ENCODE measurements around the gene ENHO. TPM values are rescaled to one million over a fixed set of nuclear protein-coding genes. Genes with fewer than 3 reads are reported as not detected.

The ENHO gene
- total and polyA plus RNA-seq, 2 donors (not counting 1 experiment from before 2014, with no cell fraction given): not detected

- no peaks in the 10 kb centered on the region for H3K79me2 ChIP-seq (ENCODE audit: control insufficient read depth, insufficient read depth, low read length)
- no peaks in the 10 kb centered on the region for H3K9me3 Mint-ChIP-seq (ENCODE audit: insufficient read depth)
- H3K27me3 ChIP-seq (replicated peaks in 1 of 4; ENCODE audit: control extremely low read depth in 1 of 4, control insufficient read depth in 3 of 4, insufficient read depth in 4 of 4, low read length in 3 of 4): peaks cover 0 to 20% (median 4%) of the 10 kb centered on the region in 4 experiments
- no peaks in the 10 kb centered on the region for H3K4me1 ChIP-seq (ENCODE audit: control insufficient read depth in 2 of 2, insufficient read depth in 2 of 2, low read length in 2 of 2)
- POLR2A ChIA-PET: no interaction called here
- WGBS (ENCODE audit: insufficient coverage): 83% methylated on average over 12 of the region's 13 CpGs
- H3K4me1 Mint-ChIP-seq: no peaks in the 10 kb centered on the region
- ATAC-seq (ENCODE audit: low read depth) (no peak), DNase-seq (no peak)
- H2AFZ ChIP-seq (ENCODE audit: insufficient read depth, low read depth, low read length, poor library complexity, severe bottlenecking): no peak overlapping the region
- H4K20me1 ChIP-seq (ENCODE audit: control insufficient read depth, insufficient read depth, low read length, poor library complexity, severe bottlenecking): no peaks in the 10 kb centered on the region
- H3K27me3 Mint-ChIP-seq: peaks cover 48% of the 10 kb centered on the region
- no peak overlapping the region for H3K27ac ChIP-seq (ENCODE audit: low read length in 2 of 2)
- H3K27ac Mint-ChIP-seq: no peak overlapping the region
- CTCF ChIA-PET: no interaction called here
- peaks cover 0 to 6% (median 0%) of the 10 kb centered on the region in 3 donors for H3K9me3 ChIP-seq (ENCODE audit: control extremely low read depth in 1 of 3, control insufficient read depth in 2 of 3, insufficient read depth in 1 of 3, low read length in 2 of 3)
- intact Hi-C loops (cut with micrococcal nuclease): no loop called here
- H3K4me3 ChIP-seq (ENCODE audit: control extremely low read depth in 1 of 5, extremely low read depth in 1 of 5, insufficient read depth in 1 of 5, low read depth in 2 of 5, low read length in 4 of 5): no peak overlapping the region
- TF ChIP-seq CTCF (IDR thresholded peaks at IDR 0.05) (no peak), EZH2 (IDR thresholded peaks at IDR 0.05; ENCODE audit: borderline replicate concordance, insufficient read depth, low read depth, low read length, poor library complexity, severe bottlenecking) (no peak)
- no peak overlapping the region for H3K4me3 Mint-ChIP-seq
- H3K9ac ChIP-seq (ENCODE audit: low read length): no peak overlapping the region
- H3K36me3 ChIP-seq (replicated peaks in 1 of 2; ENCODE audit: control extremely low read depth in 1 of 2, control insufficient read depth in 1 of 2, extremely low read depth in 1 of 2, insufficient read depth in 2 of 2, low read length in 1 of 2): no peaks in the 10 kb centered on the region
- no peak overlapping the region for H3K4me2 ChIP-seq (replicated peaks; ENCODE audit: low read depth, low read length, poor library complexity, severe bottlenecking)
These were observed 33.2 kb upstream of the ENHO start for GRCh38 chr9:34555936-34556525.

- intact Hi-C loops (cut with micrococcal nuclease): no loop called here
- Histone ChIP-seq H3K36me3 (replicated peaks in 1 of 2; ENCODE audit: control extremely low read depth in 1 of 2, control insufficient read depth in 1 of 2, extremely low read depth in 1 of 2, insufficient read depth in 2 of 2, low read length in 1 of 2) (no peaks in the 10 kb centered on the region), H2AFZ (ENCODE audit: insufficient read depth, low read depth, low read length, poor library complexity, severe bottlenecking) (no peak overlapping the region), H3K27me3 (replicated peaks in 1 of 4; ENCODE audit: control extremely low read depth in 1 of 4, control insufficient read depth in 3 of 4, insufficient read depth in 4 of 4, low read length in 3 of 4) (peaks cover 0 to 15% (median 4%) of the 10 kb centered on the region in 4 experiments), H3K4me2 (replicated peaks; ENCODE audit: low read depth, low read length, poor library complexity, severe bottlenecking) (no peak overlapping the region), H3K4me1 (ENCODE audit: control insufficient read depth in 2 of 2, insufficient read depth in 2 of 2, low read length in 2 of 2) (no peaks in the 10 kb centered on the region), H4K20me1 (ENCODE audit: control insufficient read depth, insufficient read depth, low read length, poor library complexity, severe bottlenecking) (no peaks in the 10 kb centered on the region), H3K9ac (ENCODE audit: low read length) (no peak overlapping the region), H3K27ac (ENCODE audit: low read length in 2 of 2) (no peak overlapping the region), H3K79me2 (ENCODE audit: control insufficient read depth, insufficient read depth, low read length) (no peaks in the 10 kb centered on the region), H3K4me3 (ENCODE audit: control extremely low read depth in 1 of 5, extremely low read depth in 1 of 5, insufficient read depth in 1 of 5, low read depth in 2 of 5, low read length in 4 of 5) (no peak overlapping the region), H3K9me3 (ENCODE audit: control extremely low read depth in 1 of 3, control insufficient read depth in 2 of 3, insufficient read depth in 1 of 3, low read length in 2 of 3) (peaks cover 0 to 6% (median 0%) of the 10 kb centered on the region in 3 donors)
- POLR2A ChIA-PET: no interaction called here
- TF ChIP-seq EZH2 (IDR thresholded peaks at IDR 0.05; ENCODE audit: borderline replicate concordance, insufficient read depth, low read depth, low read length, poor library complexity, severe bottlenecking) (no peak), CTCF (IDR thresholded peaks at IDR 0.05) (no peak)
- H3K4me3 Mint-ChIP-seq: no peak overlapping the region
- peaks cover 47% of the 10 kb centered on the region for H3K27me3 Mint-ChIP-seq
- DNase-seq: no peak
- CTCF ChIA-PET: no interaction called here
- H3K9me3 Mint-ChIP-seq (ENCODE audit: insufficient read depth): no peaks in the 10 kb centered on the region
- no peak overlapping the region for H3K27ac Mint-ChIP-seq
- no peaks in the 10 kb centered on the region for H3K4me1 Mint-ChIP-seq
- no peak for ATAC-seq (ENCODE audit: low read depth)
- WGBS (ENCODE audit: insufficient coverage): 68% methylated on average over 3 of the region's 5 CpGs
These were observed 32.7 kb upstream of the ENHO start for GRCh38 chr9:34555500-34555899.

Measured in B cell (primary cell).